HG03097 (cell line): ENCODE results near the gene SPIN2B.

ENCODE experiments used
- ATAC-seq: cut with Tn5 transposase; IDR thresholded peaks from one replicate; pipeline ENCODE4 v1.9.1; 2021; ENCODE audit not compliant: unreplicated experiment, low FRiP score

Gene SPIN2B

GRCh38 chrX:57074458-57074857 is 46.9 kb downstream of the SPIN2B start:
- ATAC-seq, result no peak

GRCh38 chrX:57070185-57070984 is 51.0 kb downstream of the SPIN2B start:
- ATAC-seq, result no peak
